Activated naive CD4-positive, alpha-beta T cell treated with anti-CD3 and anti-CD28 coated beads for 36 hours (primary cell): ENCODE data around the gene LILRB2. TPM values are rescaled to one million over a fixed set of nuclear protein-coding genes. Genes with fewer than 3 reads are reported as not detected.
"Not testable (repeated sequence)": the region's sequence is repeated elsewhere in the genome, so short reads cannot be mapped to it uniquely, and the experiment has no call there.

Experiments used
- CTCF ChIA-PET: fragments of 350-600 bp; sonication (Branson Sonifier 250); formaldehyde crosslinking; loops from one replicate; lab custom pipeline; 2021; ENCODE audit warnings: antibody characterized with exemption; lab: Charles Lee
- DNase-seq: peaks from one replicate; pipeline ENCODE4 v3.0.0-alpha.2; 2020
- H3K27ac Mint-ChIP-seq: one replicate; pipeline ENCODE4 v1.8.0; 2021; ENCODE audit warnings: mild to moderate bottlenecking, mixed read lengths
- H3K27me3 Mint-ChIP-seq: one replicate; pipeline ENCODE4 v1.8.0; 2021; ENCODE audit warnings: low read depth, mixed read lengths
- H3K36me3 Mint-ChIP-seq: one replicate; pipeline ENCODE4 v1.8.0; 2021; ENCODE audit warnings: low read depth, mixed read lengths
- H3K4me1 Mint-ChIP-seq: one replicate; pipeline ENCODE4 v1.8.0; 2021; ENCODE audit warnings: low read depth, mixed read lengths
- H3K4me3 Mint-ChIP-seq: one replicate; pipeline ENCODE4 v1.8.0; 2021; ENCODE audit warnings: mild to moderate bottlenecking, moderate library complexity, mixed read lengths
- H3K9me3 Mint-ChIP-seq: one replicate; pipeline ENCODE4 v1.8.0; 2021; ENCODE audit warnings: mixed read lengths
- intact Hi-C: fragments of 100-400 bp; cut with micrococcal nuclease; formaldehyde crosslinking; loops from one replicate; pipeline ENCODE4 v1.15.1; 2023
- total RNA-seq, 2 experiments: library from RNA; stranded (reverse); gene quantifications; one replicate each; pipeline ENCODE4 v1.2.3, GENCODE V29; 2021

The LILRB2 gene
- total RNA-seq, 2 experiments from 2014 or later, result not detected

DNA sequence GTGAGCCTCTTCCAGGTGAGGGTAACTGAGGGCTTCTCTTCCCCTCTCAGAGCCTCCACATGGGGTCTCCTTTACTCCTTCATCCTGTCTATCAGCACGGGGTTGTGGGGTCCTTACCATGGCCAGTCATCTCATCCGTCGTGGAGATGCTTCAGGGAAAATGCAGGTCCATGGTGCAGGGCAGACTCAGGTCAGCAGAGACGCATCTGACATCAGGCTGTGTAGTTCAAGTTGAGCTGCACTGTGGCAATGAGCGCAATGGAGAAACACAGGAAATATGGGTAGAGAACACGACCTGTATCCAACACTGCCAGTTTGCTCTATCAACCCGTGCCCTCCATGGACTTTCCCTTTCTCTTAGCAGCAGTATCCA lies 18.2 kb upstream of the LILRB2 start:
- intact Hi-C loops, result no loop called here
- Mint-ChIP-seq H3K27ac (no peak overlapping the region), H3K36me3 (no peaks in the 10 kb centered on the region), H3K4me1 (peaks cover 5% of the 10 kb centered on the region), H3K4me3 (no peak overlapping the region), H3K27me3 (peaks cover 7% of the 10 kb centered on the region), H3K9me3 (no peaks in the 10 kb centered on the region)
- DNase-seq, result no peak
- CTCF ChIA-PET, result no interaction called here

DNA sequence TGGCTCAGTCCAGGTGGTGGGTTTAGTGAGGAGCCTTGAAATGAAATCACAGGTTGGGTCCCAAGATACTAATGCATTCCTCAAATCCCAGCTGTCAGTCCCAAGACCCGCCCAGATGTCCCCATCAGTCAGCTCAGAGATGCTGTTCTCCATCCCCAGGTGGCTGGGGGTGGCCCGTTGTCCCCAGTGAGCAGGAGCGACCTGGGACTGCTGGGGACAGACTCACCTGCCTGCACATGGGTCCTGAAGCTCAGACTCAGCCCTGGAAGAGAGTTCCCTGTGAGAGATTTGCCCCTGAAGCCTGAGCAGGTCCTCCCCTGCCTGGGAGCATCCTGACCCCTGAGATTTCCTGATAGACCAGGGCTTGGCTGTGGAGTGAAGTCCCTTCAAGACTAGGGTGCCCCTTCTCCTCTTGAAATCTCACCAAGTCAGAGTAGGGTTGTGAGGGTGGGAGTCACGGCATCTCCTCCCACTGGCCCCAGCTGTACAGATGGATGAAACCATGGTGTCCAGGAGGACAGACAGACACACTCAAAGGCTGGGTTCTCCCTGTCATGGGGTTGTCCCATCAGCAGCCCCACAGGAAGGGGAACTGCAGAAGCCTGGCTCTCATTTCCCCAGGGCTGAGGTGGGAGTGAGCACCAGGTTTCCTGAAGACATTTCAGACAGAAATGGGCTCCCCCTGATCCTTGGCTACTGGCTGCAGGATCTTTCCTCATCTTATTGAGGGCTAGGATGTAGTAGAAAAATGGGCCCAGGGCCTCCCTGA lies 17.6 kb upstream of the LILRB2 start:
- no peaks in the 10 kb centered on the region for H3K4me1 Mint-ChIP-seq
- intact Hi-C loops, result no loop called here
- CTCF ChIA-PET, result no interaction called here
- no peaks in the 10 kb centered on the region for H3K9me3 Mint-ChIP-seq
- no peak overlapping the region for H3K4me3 Mint-ChIP-seq
- no peaks in the 10 kb centered on the region for H3K36me3 Mint-ChIP-seq
- DNase-seq, result no peak
- no peak overlapping the region for H3K27ac Mint-ChIP-seq
- peaks cover 10% of the 10 kb centered on the region for H3K27me3 Mint-ChIP-seq

DNA sequence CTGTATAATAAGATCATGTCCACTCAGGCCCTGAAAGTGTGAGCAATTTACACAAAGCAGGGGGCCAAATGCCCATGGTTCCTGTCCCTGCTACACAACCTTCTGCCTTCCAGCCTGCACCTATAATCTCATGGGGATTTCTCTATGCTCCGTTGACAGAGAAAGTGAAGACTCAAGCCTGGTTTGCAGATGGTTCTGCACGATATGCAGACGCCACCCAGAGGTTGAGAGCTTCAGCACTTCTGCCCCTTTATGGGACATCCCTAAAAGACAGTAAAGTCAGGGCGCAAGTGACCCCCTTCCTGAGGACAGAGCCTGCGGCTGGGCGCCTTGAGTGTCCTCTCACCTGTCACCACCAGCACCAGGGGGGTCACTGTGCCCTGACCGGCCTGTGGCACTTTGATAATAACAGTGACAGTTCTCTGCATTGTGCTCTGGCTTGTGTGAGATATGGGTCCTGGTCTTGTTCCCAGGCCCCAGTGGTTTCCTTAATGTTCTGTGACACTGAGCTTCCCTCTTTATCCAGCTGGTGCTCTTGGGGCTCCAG lies 16.9 kb upstream of the LILRB2 start:
- DNase-seq, result no peak
- Mint-ChIP-seq H3K4me3 (no peak overlapping the region), H3K9me3 (no peaks in the 10 kb centered on the region), H3K27me3 (peaks cover 15% of the 10 kb centered on the region), H3K36me3 (no peaks in the 10 kb centered on the region), H3K4me1 (no peaks in the 10 kb centered on the region), H3K27ac (no peak overlapping the region)
- intact Hi-C loops, result no loop called here
- CTCF ChIA-PET, result no interaction called here

DNA sequence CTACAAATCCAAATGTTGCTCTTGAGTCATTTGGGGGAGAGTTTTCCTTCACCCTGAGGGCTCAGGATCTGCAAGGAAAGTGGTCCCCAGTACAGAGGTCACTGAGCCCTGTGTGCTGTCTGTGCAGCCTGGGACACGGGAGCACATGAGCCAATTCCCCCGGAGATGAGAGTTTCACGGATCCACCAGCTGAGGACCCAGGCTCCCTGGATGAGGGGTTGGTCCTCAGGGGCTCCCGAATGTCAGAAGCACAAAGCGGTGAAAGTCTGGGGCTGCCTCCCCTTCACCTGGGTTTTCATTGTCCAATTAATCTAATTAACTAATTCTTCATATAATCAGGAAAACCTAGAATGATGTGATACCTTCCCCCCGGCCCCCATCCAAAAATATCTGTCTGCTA lies 13.6 kb upstream of the LILRB2 start:
- H3K27me3 Mint-ChIP-seq, result peaks cover 21% of the 10 kb centered on the region
- H3K27ac Mint-ChIP-seq, result no peak overlapping the region
- H3K4me3 Mint-ChIP-seq, result no peak overlapping the region
- H3K4me1 Mint-ChIP-seq, result no peaks in the 10 kb centered on the region
- H3K9me3 Mint-ChIP-seq, result no peaks in the 10 kb centered on the region
- CTCF ChIA-PET, result no interaction called here
- no peaks in the 10 kb centered on the region for H3K36me3 Mint-ChIP-seq
- intact Hi-C loops, result no loop called here
- DNase-seq, result no peak

DNA sequence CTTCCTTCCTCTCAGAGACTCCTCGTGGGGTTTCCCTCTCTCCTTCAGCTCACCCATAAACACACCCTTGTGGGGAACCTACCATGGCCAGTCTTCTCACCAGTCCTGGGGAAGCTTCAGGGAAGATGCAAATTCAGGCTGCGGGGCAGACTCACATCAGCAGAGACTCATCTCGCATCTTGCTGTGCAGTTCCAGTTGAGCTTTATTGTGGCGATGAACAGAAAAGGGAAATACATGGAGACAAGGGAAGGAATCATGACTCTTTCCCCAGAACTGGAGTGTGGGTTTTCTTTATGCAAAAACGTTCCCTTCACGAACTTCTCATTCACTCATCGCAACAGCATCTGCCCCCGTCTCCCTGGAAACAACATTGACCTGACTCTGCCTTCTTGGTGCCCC lies 8.2 kb upstream of the LILRB2 start:
- H3K4me3 Mint-ChIP-seq, intact Hi-C loops, H3K36me3 Mint-ChIP-seq, H3K4me1 Mint-ChIP-seq, DNase-seq, H3K9me3 Mint-ChIP-seq, H3K27ac Mint-ChIP-seq, CTCF ChIA-PET: not testable (repeated sequence)
- H3K27me3 Mint-ChIP-seq, result peaks cover 17% of the 10 kb centered on the region

DNA sequence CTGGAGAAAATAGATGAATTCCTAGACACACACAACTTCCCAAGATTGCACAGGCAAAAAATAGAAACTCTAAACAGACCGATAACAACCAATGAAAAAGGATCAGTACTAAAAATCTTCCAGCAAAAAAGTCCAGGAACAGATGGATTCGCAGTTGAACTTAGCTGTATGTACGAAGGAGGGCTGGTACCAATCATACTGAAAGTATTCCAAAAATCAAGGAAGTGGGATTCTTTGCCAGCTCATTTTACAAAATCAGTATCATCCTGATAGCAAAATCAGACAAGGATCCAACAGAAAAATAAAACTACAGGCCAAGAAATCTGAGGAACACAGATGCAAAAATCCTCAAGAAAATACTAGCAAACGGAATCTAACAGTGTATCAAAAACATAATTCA lies 6.5 kb upstream of the LILRB2 start:
- Mint-ChIP-seq H3K4me1 (no peaks in the 10 kb centered on the region), H3K27ac (no peak overlapping the region), H3K4me3 (no peak overlapping the region), H3K27me3 (peaks cover 10% of the 10 kb centered on the region), H3K36me3 (no peaks in the 10 kb centered on the region), H3K9me3 (no peaks in the 10 kb centered on the region)
- intact Hi-C loops, result no loop called here
- CTCF ChIA-PET, result interaction anchor here (0.7 kb wide), 1 partner anchor 21 kb away, joined by 3 read pairs; no protein-coding TSS in a partner anchor
- DNase-seq, result no peak

DNA sequence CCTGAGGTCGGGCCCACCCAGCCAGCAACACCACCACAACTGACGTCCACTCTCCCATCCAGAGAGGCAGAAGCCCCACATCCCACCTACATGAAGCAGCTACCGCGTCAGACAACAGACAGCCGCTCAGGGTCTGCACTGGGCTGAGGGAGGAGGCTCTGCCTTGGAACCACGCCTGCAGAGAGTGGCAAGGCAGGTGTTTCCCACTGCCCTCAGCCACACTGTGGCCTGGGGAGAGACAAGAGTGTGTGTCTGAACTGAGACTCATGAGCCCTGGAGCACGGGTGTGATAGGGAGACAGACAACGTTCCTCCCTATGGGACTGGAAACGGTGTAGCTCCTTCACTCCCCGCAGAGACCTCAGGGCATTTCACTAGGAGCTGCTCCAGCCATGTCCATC lies 5.4 kb upstream of the LILRB2 start:
- H3K27ac Mint-ChIP-seq, DNase-seq, H3K36me3 Mint-ChIP-seq, H3K9me3 Mint-ChIP-seq, H3K4me3 Mint-ChIP-seq, H3K4me1 Mint-ChIP-seq, CTCF ChIA-PET, intact Hi-C loops: not testable (repeated sequence)
- H3K27me3 Mint-ChIP-seq, result peaks cover 17% of the 10 kb centered on the region

DNA sequence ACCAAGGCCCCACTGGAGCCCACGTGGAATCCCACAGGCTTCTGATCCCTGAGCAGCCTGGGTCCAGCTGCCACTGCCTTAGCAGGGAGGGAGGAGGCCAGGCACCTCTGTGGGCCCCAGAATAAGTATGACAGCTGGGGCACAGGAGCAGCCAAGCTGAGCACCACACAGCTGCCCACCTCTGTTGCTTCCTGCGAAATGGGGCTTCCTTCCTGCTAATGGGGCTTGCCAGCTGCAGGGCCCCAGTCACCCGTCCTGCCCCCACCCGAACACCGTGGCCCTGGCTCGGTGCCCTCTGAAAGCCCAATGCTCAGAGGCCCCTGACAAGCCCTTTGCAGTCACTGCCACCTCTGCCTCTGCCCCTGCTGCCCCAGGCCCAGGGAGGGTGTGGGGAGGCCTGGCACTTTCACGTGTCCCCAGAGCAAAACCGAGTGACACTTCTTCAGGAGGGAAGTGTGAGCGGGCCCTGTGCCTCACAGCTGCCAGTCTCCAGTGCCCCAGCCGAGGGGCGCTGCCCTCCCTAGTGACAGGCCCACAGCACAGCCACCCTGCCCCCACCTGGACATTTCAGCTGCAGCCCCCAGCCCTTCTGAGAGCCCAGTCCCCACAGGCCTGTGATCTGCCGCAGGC lies 4.6 kb upstream of the LILRB2 start:
- CTCF ChIA-PET, H3K4me1 Mint-ChIP-seq, DNase-seq, H3K36me3 Mint-ChIP-seq, H3K9me3 Mint-ChIP-seq, H3K27ac Mint-ChIP-seq, intact Hi-C loops, H3K4me3 Mint-ChIP-seq: not testable (repeated sequence)
- H3K27me3 Mint-ChIP-seq, result peaks cover 17% of the 10 kb centered on the region

DNA sequence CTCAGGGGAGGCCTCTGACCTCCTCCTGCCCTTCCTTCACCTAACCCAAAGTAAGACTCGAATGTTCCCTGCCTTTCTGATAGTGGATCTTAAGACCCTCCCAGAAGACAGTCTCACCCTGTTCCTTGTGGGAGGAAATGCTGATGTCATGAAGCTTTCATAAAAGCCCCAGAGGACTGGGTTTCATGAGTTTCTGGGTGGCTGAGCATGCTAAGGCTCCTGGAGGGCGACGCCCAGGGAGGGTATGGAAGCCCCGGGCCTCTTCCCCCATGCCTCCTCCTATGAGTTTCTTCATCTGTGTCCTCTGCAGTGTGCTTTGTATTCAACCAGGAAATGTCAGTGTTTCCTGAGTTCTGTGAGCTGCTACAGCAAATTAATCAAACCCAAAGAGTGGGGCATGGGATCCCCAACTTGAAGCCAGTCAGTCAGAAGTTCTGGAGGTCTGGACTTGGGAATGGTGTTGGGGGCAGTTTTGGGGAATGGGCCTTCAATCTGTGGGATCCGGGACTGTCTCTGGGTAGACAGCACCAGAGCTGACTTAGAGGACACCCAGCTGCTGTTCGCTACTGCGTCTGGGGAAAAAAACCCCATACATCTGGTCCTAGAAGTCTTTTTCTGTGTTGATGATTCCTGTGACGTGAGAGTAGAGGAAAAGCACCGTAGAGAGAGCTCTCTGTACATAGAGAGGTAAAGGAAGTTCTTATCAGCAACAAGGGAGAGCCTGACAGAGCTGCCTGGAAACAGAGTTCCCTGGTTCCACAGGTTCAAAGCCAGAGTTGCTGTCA lies 2.0 kb upstream of the LILRB2 start:
- Mint-ChIP-seq H3K4me3 (no peak overlapping the region), H3K9me3 (no peaks in the 10 kb centered on the region), H3K36me3 (no peaks in the 10 kb centered on the region), H3K27me3 (peaks cover 32% of the 10 kb centered on the region), H3K4me1 (no peaks in the 10 kb centered on the region), H3K27ac (no peak overlapping the region)
- intact Hi-C loops, result no loop called here
- CTCF ChIA-PET, result no interaction called here
- no peak for DNase-seq

DNA sequence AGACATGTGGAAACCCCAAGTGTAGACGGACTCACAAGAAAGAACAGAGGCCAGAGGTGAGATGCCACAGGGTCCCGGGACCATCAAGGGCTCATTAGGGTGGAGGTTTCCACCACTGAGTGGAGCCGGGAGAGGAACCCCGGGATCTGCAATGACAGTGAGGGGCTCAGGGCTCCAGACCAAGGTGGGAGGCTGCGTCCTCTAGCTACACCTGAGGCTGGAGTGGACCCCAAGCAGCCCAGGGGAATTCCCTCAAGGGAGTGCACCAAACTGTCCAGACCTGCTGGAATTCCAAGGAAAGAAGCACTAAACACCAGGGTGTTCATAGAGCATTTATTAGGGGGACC lies 792 bp upstream of the LILRB2 start:
- intact Hi-C loops, H3K4me1 Mint-ChIP-seq, H3K27ac Mint-ChIP-seq, CTCF ChIA-PET, H3K4me3 Mint-ChIP-seq, DNase-seq, H3K9me3 Mint-ChIP-seq, H3K36me3 Mint-ChIP-seq: not testable (repeated sequence)
- H3K27me3 Mint-ChIP-seq, result peaks cover 32% of the 10 kb centered on the region

DNA sequence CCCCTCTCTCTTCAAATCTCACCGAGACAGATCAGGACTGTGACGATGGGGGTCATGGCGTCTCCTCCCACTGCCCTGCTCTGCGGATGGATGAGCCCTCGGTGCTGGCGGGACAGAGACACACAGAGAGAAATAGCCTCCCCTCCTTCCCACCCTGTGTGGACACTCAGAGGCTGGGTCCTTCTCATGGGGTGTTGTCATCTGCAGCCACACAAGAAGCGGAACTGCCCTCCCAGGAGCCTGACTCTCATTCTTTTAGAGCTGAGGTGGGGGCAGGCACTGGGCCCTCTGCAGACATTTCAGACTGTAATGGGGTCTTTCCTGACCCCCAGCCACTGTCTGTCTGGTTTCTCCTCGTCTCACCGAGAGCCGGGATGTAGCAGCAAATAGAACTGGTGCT lies 469 bp downstream of the LILRB2 start:
- H3K27ac Mint-ChIP-seq, intact Hi-C loops, H3K9me3 Mint-ChIP-seq, DNase-seq, H3K4me1 Mint-ChIP-seq, H3K36me3 Mint-ChIP-seq, H3K4me3 Mint-ChIP-seq: not testable (repeated sequence)
- H3K27me3 Mint-ChIP-seq, result peaks cover 36% of the 10 kb centered on the region
- CTCF ChIA-PET, result interaction anchor here (0.7 kb wide), 1 partner anchor 15 kb away, joined by 3 read pairs; no protein-coding TSS in a partner anchor

DNA sequence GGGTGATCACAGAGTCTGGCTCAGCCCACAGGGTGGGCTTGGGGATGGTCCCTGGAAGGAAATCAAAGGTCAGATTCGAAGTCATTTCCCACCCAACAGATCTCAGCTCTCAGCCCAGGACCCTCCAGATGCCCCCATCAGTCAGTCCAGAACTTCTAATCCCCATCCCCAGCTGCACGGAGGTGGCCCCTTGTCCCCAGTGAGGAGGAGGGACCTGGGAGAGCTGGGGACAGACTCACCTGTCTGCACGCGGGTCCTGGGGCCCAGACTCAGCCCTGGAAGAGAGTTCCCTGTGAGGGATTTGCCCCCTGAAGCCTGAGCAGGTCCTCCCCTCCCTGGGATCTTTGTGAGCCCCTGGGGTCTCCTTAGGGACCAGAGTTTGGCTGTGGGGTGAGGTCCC lies 885 bp downstream of the LILRB2 start:
- H3K27me3 Mint-ChIP-seq, result peaks cover 39% of the 10 kb centered on the region
- H3K9me3 Mint-ChIP-seq, H3K4me3 Mint-ChIP-seq, DNase-seq, H3K4me1 Mint-ChIP-seq, H3K27ac Mint-ChIP-seq, H3K36me3 Mint-ChIP-seq, CTCF ChIA-PET, intact Hi-C loops: not testable (repeated sequence)
